ENCODE data around the gene MORF4L2. TPM values are rescaled to one million over a fixed set of nuclear protein-coding genes. Genes with fewer than 3 reads are reported as not detected.

The MORF4L2 gene
- total and polyA plus RNA-seq, 2 experiments from 2014 or later = 772 to 1,160 TPM

DNA sequence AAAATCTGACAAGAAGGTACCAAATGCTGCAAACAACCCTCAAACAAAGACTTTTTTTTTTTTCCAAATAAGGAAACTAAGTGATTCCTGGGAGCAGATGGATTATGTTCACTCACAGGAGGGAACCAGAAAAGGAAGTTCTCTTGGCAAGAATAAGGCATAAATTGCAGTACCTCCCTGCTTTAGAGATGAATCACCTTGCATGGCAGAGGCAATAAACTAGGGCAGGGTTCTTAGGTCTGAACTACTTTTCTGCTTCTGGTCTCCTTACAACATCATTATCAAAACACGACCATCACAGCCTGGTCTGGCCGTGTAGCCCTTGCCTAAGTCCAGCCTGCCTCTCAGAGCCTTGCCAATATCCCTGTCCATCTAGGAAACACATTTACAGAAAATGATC lies 30.5 kb upstream of the MORF4L2 start:
- H3K27me3 ChIP-seq = no peaks in the 10 kb centered on the region
- H2AFZ ChIP-seq = no peak overlapping the region
- H3K4me3 ChIP-seq = no peak overlapping the region
- no peaks in the 10 kb centered on the region for H4K20me1 ChIP-seq (ENCODE audit: insufficient read depth, poor library complexity, severe bottlenecking)
- no peaks in the 10 kb centered on the region for H3K4me1 ChIP-seq (ENCODE audit: insufficient read depth)
- H3K79me2 ChIP-seq = no peaks in the 10 kb centered on the region
- H3K9me2 ChIP-seq (replicated peaks; ENCODE audit: insufficient read depth) = no peaks in the 10 kb centered on the region
- DNase-seq (ENCODE audit: low spot score) = peak; percentile 58
- TF ChIP-seq EZH2phosphoT487 (IDR thresholded peaks at IDR 0.05; ENCODE audit: low read depth, severe bottlenecking, unreplicated experiment) (no peak), EZH2 (IDR thresholded peaks at IDR 0.05; ENCODE audit: borderline replicate concordance) (no peak)
- TF ChIP-seq, protein P1, sequence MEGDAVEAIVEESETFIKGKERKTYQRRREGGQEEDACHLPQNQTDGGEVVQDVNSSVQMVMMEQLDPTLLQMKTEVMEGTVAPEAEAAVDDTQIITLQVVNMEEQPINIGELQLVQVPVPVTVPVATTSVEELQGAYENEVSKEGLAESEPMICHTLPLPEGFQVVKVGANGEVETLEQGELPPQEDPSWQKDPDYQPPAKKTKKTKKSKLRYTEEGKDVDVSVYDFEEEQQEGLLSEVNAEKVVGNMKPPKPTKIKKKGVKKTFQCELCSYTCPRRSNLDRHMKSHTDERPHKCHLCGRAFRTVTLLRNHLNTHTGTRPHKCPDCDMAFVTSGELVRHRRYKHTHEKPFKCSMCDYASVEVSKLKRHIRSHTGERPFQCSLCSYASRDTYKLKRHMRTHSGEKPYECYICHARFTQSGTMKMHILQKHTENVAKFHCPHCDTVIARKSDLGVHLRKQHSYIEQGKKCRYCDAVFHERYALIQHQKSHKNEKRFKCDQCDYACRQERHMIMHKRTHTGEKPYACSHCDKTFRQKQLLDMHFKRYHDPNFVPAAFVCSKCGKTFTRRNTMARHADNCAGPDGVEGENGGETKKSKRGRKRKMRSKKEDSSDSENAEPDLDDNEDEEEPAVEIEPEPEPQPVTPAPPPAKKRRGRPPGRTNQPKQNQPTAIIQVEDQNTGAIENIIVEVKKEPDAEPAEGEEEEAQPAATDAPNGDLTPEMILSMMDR (IDR thresholded peaks at IDR 0.05; ENCODE audit: poor library complexity) = no peak
- peak overlapping the region; percentile 70 for H3K27ac ChIP-seq
- no peak overlapping the region for H3K4me2 ChIP-seq
- WGBS (ENCODE audit: low lambda C conversion rate, missing lambda C conversion rate) = 35% methylated on average over 2 of the region's 2 CpGs
- H3K9me3 ChIP-seq (ENCODE audit: low read depth) = no peaks in the 10 kb centered on the region
- H3K36me3 ChIP-seq (replicated peaks; ENCODE audit: insufficient read depth, low read depth) = no peaks in the 10 kb centered on the region

DNA sequence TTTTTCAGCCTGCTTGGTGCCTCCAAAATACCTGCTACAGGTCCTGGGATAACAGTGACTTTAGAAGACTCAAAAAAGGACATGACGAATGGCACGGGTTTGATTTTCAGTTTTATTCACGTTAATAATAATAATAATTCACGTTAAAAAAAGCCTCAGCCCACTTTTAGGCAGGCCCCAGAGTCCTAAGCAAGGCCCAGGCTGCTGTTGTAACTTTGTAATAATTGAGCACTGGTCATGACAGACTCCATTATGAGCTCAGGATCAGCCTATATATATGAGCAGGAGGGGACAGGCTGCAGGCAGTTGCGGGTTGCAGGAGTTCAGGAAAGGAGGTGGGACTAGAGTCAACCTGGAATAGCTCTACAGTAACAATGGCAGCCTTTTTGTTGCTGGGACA lies 24.1 kb upstream of the MORF4L2 start, which contains the start of gene TMEM31:
TSS of gene TMEM31 (plus strand) at position 301 of the 400 bp plus-strand sequence. CDS start 1,350 bp downstream, outside the sequence.
- no peaks in the 10 kb centered on the region for H3K4me1 ChIP-seq (ENCODE audit: insufficient read depth)
- H3K27ac ChIP-seq = no peak within 1 kb of the TSS
- H3K79me2 ChIP-seq = no peaks in the 10 kb centered on the region
- 88% methylated on average over 5 of the region's 5 CpGs for WGBS (ENCODE audit: low lambda C conversion rate, missing lambda C conversion rate)
- H3K9me3 ChIP-seq (ENCODE audit: low read depth) = no peaks in the 10 kb centered on the region
- no peaks in the 10 kb centered on the region for H3K9me2 ChIP-seq (replicated peaks; ENCODE audit: insufficient read depth)
- no peaks in the 10 kb centered on the region for H4K20me1 ChIP-seq (ENCODE audit: insufficient read depth, poor library complexity, severe bottlenecking)
- no peak for DNase-seq (ENCODE audit: low spot score)
- H3K27me3 ChIP-seq = no peaks in the 10 kb centered on the region
- H3K4me3 ChIP-seq = no peak within 1 kb of the TSS
- no peak within 1 kb of the TSS for H2AFZ ChIP-seq
- TF ChIP-seq, protein P1 (IDR thresholded peaks at IDR 0.05; ENCODE audit: poor library complexity) = no peak
- TF ChIP-seq EZH2phosphoT487 (IDR thresholded peaks at IDR 0.05; ENCODE audit: low read depth, severe bottlenecking, unreplicated experiment) (no peak), EZH2 (IDR thresholded peaks at IDR 0.05; ENCODE audit: borderline replicate concordance) (no peak)
- no peak within 1 kb of the TSS for H3K4me2 ChIP-seq
- no peaks in the 10 kb centered on the region for H3K36me3 ChIP-seq (replicated peaks; ENCODE audit: insufficient read depth, low read depth)

DNA sequence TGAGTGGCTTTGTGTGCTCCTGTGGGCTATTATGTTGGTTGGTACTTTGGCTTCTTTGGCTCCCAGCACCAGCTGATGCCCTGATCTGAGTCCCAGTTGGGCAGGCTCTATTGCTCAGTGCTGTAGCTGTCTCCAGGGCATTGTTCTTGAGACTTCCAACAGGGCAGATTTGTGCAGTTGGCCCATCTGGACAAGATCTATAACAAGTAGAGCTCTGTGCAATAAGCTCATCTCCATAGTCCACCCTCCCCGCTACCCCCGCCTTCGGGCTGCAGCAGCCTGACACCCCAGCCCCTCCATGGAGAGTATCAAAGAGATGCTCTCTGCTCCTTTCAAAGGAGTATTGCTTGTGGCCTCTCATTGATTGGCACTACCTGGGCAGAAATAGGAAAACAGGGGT lies 18.4 kb upstream of the MORF4L2 start:
- Histone ChIP-seq H3K27me3 (no peaks in the 10 kb centered on the region), H3K27ac (no peak overlapping the region), H3K4me2 (no peak overlapping the region), H3K4me3 (no peak overlapping the region), H3K9me3 (ENCODE audit: low read depth) (no peaks in the 10 kb centered on the region), H3K79me2 (no peaks in the 10 kb centered on the region), H3K4me1 (ENCODE audit: insufficient read depth) (no peaks in the 10 kb centered on the region), H3K36me3 (replicated peaks; ENCODE audit: insufficient read depth, low read depth) (no peaks in the 10 kb centered on the region), H4K20me1 (ENCODE audit: insufficient read depth, poor library complexity, severe bottlenecking) (no peaks in the 10 kb centered on the region), H2AFZ (no peak overlapping the region), H3K9me2 (replicated peaks; ENCODE audit: insufficient read depth) (no peaks in the 10 kb centered on the region)
- no peak for TF ChIP-seq EZH2phosphoT487 (IDR thresholded peaks at IDR 0.05; ENCODE audit: low read depth, severe bottlenecking, unreplicated experiment)
- no peak for TF ChIP-seq EZH2 (IDR thresholded peaks at IDR 0.05; ENCODE audit: borderline replicate concordance)
- TF ChIP-seq, protein P1 (IDR thresholded peaks at IDR 0.05; ENCODE audit: poor library complexity) = no peak
- 91% methylated on average over 3 of the region's 3 CpGs for WGBS (ENCODE audit: low lambda C conversion rate, missing lambda C conversion rate)
- DNase-seq (ENCODE audit: low spot score) = no peak

DNA sequence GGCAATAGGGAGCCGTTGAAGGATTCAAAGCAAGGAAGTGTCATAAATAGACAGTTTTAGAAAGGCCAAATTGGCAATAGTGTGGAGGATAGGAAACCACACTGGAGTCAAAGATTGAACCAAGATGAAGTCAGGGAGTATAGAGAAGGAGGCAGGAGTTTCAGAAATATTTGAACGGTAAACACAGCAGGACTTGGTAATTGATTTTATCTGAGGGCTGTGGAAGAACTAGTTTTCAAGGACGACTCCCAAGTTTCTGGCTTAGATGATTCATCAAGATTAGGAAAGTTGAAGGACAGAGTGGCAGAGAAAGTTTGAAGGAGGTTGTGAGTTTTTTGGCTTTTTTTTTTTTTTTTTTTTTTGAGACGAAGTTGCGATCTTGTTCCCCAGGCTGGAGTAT lies 12.7 kb upstream of the MORF4L2 start:
- Histone ChIP-seq H3K27ac (no peak overlapping the region), H3K4me2 (no peak overlapping the region), H3K9me2 (replicated peaks; ENCODE audit: insufficient read depth) (no peaks in the 10 kb centered on the region), H3K4me1 (ENCODE audit: insufficient read depth) (no peaks in the 10 kb centered on the region), H4K20me1 (ENCODE audit: insufficient read depth, poor library complexity, severe bottlenecking) (no peaks in the 10 kb centered on the region), H3K9me3 (ENCODE audit: low read depth) (no peaks in the 10 kb centered on the region), H3K4me3 (no peak overlapping the region), H3K27me3 (no peaks in the 10 kb centered on the region), H3K79me2 (no peaks in the 10 kb centered on the region), H3K36me3 (replicated peaks; ENCODE audit: insufficient read depth, low read depth) (no peaks in the 10 kb centered on the region), H2AFZ (no peak overlapping the region)
- TF ChIP-seq EZH2 (IDR thresholded peaks at IDR 0.05; ENCODE audit: borderline replicate concordance) (no peak), EZH2phosphoT487 (IDR thresholded peaks at IDR 0.05; ENCODE audit: low read depth, severe bottlenecking, unreplicated experiment) (no peak)
- TF ChIP-seq, protein P1 (IDR thresholded peaks at IDR 0.05; ENCODE audit: poor library complexity) = no peak
- DNase-seq (ENCODE audit: low spot score) = no peak
- 60% methylated on average over 5 of the region's 5 CpGs for WGBS (ENCODE audit: low lambda C conversion rate, missing lambda C conversion rate)
